ENCODE results near the gene BPIFB2.

The BPIFB2 gene

DNA sequence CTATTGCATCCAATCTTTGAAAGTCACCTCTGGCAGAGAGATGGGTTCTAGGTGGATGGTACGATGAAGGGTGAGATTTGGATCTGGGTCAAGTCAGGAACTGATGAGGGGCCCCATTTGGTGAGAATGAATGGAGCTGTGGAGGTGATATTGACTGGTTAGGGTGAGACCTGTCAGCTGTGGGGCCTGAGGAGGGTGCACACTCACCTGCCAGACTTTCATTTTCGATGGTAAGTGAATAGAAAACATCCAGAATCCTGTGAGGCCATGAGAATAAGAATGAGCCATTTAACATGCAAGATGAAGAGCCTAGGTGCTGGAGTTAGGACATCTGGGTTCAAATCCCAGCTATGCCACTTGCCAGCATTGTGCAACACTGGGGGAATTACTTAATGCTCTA, 10.1 kb upstream of the BPIFB2 start:
- H3K4me1 Mint-ChIP-seq (ENCODE audit: low read depth in 2 of 2), result peaks cover 4 to 6% of the 10 kb centered on the region in 2 donors
- H3K27me3 Mint-ChIP-seq, result no peaks in the 10 kb centered on the region
- ATAC-seq (replicated peaks), result no peak
- H3K36me3 Mint-ChIP-seq (ENCODE audit: insufficient read depth), result no peaks in the 10 kb centered on the region
- DNase-seq, result no peak
- H3K4me3 Mint-ChIP-seq, result no peak overlapping the region
- H3K9me3 Mint-ChIP-seq, result no peaks in the 10 kb centered on the region
- H3K27ac Mint-ChIP-seq, result no peak overlapping the region

DNA sequence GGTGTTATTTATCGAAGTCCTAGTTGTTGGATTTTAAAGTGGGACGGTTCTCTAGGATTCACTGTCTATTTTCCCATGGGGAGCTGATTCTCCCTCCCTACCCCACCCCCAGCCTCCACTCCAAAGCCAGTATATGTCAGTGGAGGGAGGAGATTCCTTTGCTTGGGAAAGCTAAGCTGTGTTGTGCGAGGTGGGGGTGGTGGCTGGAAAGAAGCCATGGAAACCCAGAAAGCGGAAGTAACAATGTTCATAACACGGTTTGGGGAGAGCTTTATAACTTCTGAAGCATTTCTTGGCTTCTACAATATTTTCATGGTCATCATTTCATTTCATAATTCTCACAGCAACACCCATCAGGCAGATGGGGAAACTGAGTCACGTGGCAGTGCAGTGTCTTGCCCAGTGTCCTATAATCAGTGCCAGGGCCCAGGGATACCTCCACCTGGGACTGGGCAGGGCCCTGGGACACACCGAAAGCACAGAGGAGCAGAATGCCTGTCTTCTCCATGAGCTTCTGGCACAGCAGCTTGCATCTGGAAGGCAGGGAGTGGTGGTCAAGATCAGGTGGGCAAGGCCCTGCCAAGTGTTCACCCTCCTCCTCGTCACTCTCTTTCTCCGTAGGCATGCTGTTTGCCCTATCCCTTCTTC, 7.8 kb upstream of the BPIFB2 start:
- no peaks in the 10 kb centered on the region for H3K36me3 Mint-ChIP-seq (ENCODE audit: insufficient read depth)
- peaks cover 6 to 7% of the 10 kb centered on the region in 2 donors for H3K4me1 Mint-ChIP-seq (ENCODE audit: low read depth in 2 of 2)
- ATAC-seq (replicated peaks) (no peak), DNase-seq (no peak)
- no peak overlapping the region for H3K4me3 Mint-ChIP-seq
- no peaks in the 10 kb centered on the region for H3K9me3 Mint-ChIP-seq
- H3K27me3 Mint-ChIP-seq, result no peaks in the 10 kb centered on the region
- peak overlapping the region in 1 of 2 donors; percentile 36 for H3K27ac Mint-ChIP-seq

DNA sequence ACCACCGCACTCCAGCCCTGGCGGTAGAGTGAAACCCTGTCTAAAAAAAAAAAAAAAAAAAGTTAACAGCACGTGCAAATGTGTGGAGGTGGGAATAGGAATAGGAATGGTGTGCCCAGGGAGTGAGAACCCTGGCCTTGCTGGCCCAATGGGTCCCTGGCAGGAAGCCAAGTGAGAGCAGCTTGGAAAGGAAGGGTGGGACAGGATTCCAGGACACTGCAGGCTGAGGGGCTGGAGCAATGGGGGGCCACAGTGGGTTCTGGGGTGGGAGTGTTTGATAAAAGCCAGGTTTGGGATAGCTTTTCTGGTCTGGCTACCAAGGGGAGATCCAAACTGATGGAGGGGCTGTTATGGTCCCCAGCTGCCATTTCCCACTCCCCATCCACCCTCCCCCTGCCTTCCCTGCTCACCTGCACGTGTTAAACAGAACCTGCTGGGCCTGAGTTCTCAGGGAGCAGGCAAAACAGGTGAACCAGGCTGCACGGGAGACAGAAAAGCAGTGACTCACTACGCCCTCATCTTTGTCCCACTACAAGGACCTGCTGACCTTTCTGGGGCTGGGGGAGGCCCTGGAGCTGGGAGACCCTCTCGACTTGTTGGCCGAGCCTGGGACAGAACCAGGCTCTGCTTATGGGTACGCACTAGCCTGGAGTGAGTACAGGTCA, 6.6 kb upstream of the BPIFB2 start:
- Mint-ChIP-seq H3K27ac (peak overlapping the region in 1 of 2 donors; percentile 18), H3K4me1 (ENCODE audit: low read depth in 2 of 2) (peaks cover 8 to 11% of the 10 kb centered on the region in 2 donors), H3K27me3 (no peaks in the 10 kb centered on the region), H3K9me3 (peaks cover 3 to 6% of the 10 kb centered on the region in 2 donors), H3K4me3 (no peak overlapping the region), H3K36me3 (ENCODE audit: insufficient read depth) (no peaks in the 10 kb centered on the region)
- ATAC-seq (replicated peaks) (no peak), DNase-seq (no peak)

DNA sequence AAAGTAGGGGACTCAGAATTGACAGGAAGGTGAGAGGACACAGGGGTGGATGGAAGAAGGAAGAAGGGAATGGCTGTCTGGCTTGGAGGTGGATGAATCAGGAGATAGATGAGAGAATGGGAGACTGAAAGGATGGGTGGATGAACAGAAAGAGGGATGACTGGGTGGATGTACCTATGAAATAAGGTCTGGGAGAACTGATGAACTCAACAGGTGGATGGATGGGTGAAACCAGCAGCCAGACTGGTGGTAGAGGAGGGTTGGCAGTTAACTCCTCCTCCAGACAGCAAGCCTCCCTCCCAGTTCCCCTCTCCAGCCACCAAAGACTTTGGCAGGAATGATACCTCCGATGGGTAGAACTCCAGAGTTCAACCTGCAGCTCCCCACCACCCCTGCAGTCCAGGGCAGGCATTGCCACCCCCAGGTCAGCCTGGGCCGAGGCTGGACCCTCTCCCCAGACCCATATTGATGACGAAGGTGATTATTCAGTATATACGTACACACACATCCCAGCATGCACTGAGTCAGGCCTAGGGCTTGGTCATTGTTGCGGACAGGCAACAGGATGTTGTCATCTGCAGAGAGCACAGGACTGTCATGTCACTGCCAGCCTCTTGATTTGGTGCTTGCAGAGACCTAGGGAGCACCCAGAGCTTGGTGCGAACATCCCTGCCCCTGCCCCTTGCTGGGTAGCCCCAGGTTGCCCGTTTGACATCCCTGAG, 5.3 kb upstream of the BPIFB2 start:
- H3K27ac Mint-ChIP-seq, result peak overlapping the region in 1 of 2 donors; percentile 3

DNA sequence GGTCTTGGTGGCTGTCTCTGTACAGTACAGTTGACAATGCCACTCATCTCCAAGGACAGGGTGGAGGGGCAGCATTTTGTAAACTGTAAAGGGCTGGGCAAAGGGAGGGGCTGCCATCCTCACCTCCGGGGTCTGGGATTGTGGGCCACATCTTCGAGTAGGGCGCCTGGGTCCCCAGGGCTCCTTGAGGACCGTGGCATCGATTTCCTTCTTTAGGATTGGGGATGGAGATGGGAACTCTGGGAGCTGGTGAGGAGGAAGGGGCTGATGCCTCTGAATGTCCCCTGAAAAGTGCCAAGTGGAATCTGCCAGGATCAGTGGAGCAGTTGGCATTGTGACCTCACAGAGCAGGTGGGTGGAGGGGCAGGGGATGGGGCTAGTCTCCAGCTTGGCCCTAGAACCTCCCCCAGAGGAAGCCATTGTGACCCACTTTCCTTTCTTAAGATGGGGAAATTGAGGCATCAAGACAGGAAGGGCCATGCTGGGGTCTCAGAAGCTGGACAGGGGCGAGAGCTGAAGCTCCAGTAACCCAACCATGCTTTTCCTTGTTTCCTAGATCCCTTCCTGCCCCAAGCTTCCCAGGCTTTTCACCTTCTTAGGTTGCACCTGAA, 3.3 kb upstream of the BPIFB2 start, which contains the start of gene SUN5:
Gene SUN5, minus strand, starts transcription at position 293 of the 611 bp plus-strand sequence. Its CDS starts 93 bp downstream, at position 200.
- no peak for DNase-seq
- no peak within 1 kb of the TSS for H3K27ac Mint-ChIP-seq
- no peaks in the 10 kb centered on the region for H3K36me3 Mint-ChIP-seq (ENCODE audit: insufficient read depth)
- no peak within 1 kb of the TSS for H3K4me3 Mint-ChIP-seq
- no peaks in the 10 kb centered on the region for H3K27me3 Mint-ChIP-seq
- no peak for ATAC-seq (replicated peaks)
- H3K4me1 Mint-ChIP-seq (ENCODE audit: low read depth in 2 of 2), result peaks cover 3 to 8% of the 10 kb centered on the region in 2 donors
- H3K9me3 Mint-ChIP-seq, result peaks cover 3 to 6% of the 10 kb centered on the region in 2 donors

More for the DNA sequence above, 5.3 kb upstream of the BPIFB2 start:
- H3K36me3 Mint-ChIP-seq (ENCODE audit: insufficient read depth), result no peaks in the 10 kb centered on the region
- DNase-seq (no peak), ATAC-seq (replicated peaks) (no peak)
- no peak overlapping the region for H3K4me3 Mint-ChIP-seq
- no peaks in the 10 kb centered on the region for H3K27me3 Mint-ChIP-seq
- peaks cover 8 to 10% of the 10 kb centered on the region in 2 donors for H3K4me1 Mint-ChIP-seq (ENCODE audit: low read depth in 2 of 2)
- H3K9me3 Mint-ChIP-seq, result peaks cover 3 to 6% of the 10 kb centered on the region in 2 donors

DNA sequence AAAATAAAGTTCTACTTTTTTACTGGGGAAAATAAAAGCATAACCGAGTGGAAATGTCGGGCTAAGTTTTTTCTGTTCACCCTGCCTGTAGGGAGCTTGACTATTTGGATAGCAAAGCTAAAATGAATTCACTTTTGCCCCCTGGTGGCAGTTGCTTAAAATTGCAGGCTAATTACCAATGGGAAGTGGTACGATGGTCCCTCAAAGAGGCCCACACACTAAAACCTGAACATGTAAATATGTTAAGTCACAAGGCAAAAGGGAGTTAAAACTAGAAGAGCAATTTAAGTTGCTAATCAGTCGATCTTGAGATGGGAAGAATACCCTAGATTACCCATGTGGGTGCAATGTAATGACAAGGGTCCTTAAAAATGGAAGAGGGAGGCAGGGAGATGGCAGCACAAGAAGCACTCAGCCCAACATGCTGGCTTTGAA, 2.4 kb upstream of the BPIFB2 start:
- DNase-seq (peak; percentile 12 to 25 (median 17)), ATAC-seq (replicated peaks) (peak; percentile 32)
- Mint-ChIP-seq H3K4me1 (ENCODE audit: low read depth in 2 of 2) (peaks cover 3 to 8% of the 10 kb centered on the region in 2 donors), H3K27me3 (peaks cover 0 to under 1% of the 10 kb centered on the region in 2 donors), H3K9me3 (peaks cover 3 to 6% of the 10 kb centered on the region in 2 donors), H3K4me3 (no peak overlapping the region), H3K27ac (no peak overlapping the region), H3K36me3 (ENCODE audit: insufficient read depth) (no peaks in the 10 kb centered on the region)

DNA sequence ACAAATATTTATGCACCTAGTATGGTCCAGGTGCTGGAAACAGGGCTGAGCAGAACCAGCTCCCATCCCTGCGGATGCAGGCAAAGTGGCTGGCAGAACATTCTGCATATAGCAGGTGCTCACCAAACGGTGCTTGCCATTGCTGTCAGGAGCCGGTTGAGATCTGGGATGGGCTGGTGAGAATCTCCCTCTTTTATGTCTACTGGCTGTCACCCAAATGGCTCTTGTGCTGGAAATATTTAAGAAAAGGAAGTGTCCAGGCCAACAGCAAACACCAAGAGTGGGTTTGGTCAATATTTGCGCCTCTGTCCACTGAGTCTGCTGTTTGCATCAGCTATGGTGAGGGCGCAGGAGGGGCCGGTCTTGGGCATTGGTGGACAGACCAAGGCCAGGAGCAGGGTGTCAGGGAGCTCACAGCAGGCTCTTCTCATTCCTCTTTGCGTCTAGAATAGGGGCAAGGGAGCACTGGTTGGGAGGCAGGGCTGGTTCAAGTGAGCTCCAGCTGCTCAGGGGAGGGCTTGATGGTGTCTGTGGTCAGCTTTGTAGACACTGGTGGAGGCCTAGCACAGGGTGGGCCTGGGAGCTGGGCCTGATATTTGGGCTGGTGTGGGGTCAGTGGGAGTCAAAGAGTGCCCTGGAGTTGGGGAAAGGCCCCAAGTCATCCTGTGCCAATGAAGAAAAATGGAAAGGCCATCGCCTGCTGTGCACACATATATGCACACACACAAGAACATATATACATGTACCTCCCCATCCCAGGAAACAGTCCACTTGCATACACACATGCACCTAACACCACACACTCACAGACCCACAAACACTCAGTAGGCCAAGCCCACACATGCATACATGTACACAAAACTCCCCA, 1.4 kb upstream of the BPIFB2 start:
- no peaks in the 10 kb centered on the region for H3K36me3 Mint-ChIP-seq (ENCODE audit: insufficient read depth)
- peaks cover 0 to 10% of the 10 kb centered on the region in 2 donors for H3K27me3 Mint-ChIP-seq
- H3K9me3 Mint-ChIP-seq, result peaks cover 3 to 6% of the 10 kb centered on the region in 2 donors
- no peak overlapping the region for H3K27ac Mint-ChIP-seq
- H3K4me3 Mint-ChIP-seq, result no peak overlapping the region
- no peak for ATAC-seq (replicated peaks)
- DNase-seq, result no peak
- H3K4me1 Mint-ChIP-seq (ENCODE audit: low read depth in 2 of 2), result peaks cover 3 to 8% of the 10 kb centered on the region in 2 donors

DNA sequence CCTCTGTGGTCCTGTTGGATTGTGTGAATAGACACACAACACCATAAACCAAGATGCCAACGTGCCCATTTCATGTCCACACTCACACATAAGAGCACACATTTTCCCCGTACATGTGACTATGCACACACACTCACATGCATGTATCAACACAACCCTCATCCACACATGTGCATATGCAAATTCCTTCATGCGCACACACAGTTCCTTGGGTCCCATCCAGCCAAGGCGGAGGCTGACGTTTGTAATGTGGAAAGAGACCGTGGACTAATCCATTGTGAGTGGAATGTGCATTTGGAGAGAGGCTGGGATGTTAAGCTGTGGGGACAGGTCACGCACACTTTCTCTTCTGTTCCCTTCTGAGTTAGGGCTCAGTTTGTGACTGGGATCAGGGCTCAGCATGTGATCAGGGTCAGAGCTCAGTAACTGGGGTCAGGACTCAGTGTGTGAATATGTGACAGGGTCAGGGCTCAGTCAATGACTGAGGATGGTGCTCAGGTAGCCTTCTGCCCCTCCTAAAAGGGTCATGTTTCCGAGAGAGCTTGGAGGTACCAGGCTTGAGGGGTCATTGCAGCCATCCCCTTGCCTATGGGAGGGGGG, 628 bp upstream of the BPIFB2 start:
- no peak overlapping the region for H3K27ac Mint-ChIP-seq
- H3K36me3 Mint-ChIP-seq (ENCODE audit: insufficient read depth), result no peaks in the 10 kb centered on the region
- DNase-seq, result no peak
- peaks cover 0 to 10% of the 10 kb centered on the region in 2 donors for H3K27me3 Mint-ChIP-seq
- ATAC-seq (replicated peaks), result no peak
- H3K9me3 Mint-ChIP-seq, result peaks cover 3 to 6% of the 10 kb centered on the region in 2 donors
- peaks cover 3 to 7% of the 10 kb centered on the region in 2 donors for H3K4me1 Mint-ChIP-seq (ENCODE audit: low read depth in 2 of 2)
- no peak overlapping the region for H3K4me3 Mint-ChIP-seq

DNA sequence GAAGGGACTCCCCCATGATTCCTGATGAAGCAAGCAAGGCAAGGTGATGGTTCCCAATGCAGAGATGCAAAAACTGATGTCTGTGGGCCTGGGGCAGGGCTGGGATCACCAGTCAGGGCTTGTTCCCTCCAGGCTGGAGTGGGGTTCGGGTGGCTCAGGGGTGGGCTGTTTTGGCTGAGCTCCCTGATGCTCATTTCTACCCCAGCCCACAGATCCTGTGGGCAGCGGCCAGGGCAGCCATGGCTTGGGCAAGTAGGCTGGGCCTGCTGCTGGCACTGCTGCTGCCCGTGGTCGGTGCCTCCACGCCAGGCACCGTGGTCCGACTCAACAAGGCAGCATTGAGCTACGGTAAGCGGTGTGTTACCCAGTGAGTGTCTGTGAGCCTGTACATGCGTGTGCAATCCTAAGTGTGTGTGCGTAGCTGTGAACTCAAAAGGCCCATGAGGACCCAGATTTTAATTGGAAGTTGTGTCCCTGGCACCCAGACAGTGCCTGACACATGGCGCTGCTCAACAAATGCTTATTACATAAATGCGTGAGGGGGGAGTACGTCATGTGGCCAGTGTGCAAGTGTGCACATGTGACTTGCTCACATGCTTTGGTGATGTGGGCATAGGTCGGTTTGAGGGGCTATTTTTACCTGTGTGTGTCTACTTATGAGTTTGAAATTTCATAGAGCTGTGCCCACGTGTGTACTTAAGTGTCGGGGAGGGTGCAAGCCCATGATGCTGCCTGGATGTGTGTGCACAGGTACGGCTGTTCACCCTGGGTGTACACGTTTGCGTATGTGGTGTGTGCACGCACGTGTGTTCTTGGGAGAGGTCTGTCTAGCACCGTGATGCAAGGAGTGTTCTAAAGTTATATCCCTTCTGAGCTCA, 1.1 kb downstream of the BPIFB2 start:
- Mint-ChIP-seq H3K36me3 (ENCODE audit: insufficient read depth) (no peaks in the 10 kb centered on the region), H3K4me3 (no peak overlapping the region), H3K27ac (peak overlapping the region in 1 of 2 donors; percentile 22), H3K9me3 (peaks cover 3 to 6% of the 10 kb centered on the region in 2 donors), H3K4me1 (ENCODE audit: low read depth in 2 of 2) (peaks cover 3 to 6% of the 10 kb centered on the region in 2 donors), H3K27me3 (peaks cover 0 to 10% of the 10 kb centered on the region in 2 donors)
- ATAC-seq (replicated peaks) (no peak), DNase-seq (no peak)

DNA sequence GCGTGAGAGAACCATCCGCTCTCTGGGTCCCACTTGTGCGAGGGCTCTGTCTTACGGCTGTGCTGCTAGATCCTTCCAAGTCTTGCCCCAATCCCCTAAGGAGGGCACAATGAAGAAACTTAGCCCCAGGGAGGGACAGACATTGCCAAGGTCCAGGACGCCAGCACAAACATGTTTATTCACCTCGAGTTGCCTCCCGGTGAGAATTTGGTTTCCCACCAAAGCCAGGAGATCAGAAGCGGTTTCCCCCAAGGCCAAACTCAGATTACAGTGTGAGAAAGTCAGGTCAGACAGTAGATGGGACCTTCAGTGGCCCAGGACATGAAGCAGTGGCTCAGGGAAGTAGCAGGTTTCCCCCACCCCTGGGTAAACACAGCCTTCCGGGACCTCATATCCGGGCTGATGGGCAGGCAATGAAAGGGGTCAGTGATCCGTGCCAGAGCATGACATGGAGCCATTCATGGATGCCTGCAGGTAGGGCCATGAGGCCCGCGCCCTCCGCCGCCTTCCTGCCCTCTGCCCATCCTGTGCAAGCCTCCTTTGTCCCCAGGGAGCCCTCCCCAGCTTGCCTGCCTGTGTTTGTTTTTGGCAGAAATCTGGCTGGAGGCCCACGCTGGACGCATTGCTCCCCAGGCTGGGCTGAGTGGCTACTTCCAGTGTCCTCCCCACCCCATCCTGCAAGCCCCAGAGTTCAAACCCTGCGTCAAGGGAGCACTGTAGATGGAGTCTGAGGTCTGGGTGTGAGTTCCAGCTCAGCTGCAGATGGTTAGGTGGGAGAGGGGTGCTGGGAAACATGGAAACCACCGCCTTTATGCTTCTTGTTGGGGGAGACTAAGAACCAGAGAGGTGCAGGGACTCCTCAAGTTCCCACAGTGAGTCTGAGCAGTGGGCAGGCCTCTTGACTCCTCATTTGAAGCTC, 2.0 kb downstream of the BPIFB2 start:
- H3K4me1 Mint-ChIP-seq (ENCODE audit: low read depth in 2 of 2), result peaks cover 3% of the 10 kb centered on the region in 2 donors
- no peaks in the 10 kb centered on the region for H3K36me3 Mint-ChIP-seq (ENCODE audit: insufficient read depth)
- peaks cover 3 to 6% of the 10 kb centered on the region in 2 donors for H3K9me3 Mint-ChIP-seq
- no peak for ATAC-seq (replicated peaks)
- H3K27ac Mint-ChIP-seq, result peak overlapping the region in 1 of 2 donors; percentile 22
- H3K27me3 Mint-ChIP-seq, result peaks cover 0 to 10% of the 10 kb centered on the region in 2 donors
- no peak overlapping the region for H3K4me3 Mint-ChIP-seq
- DNase-seq, result no peak

DNA sequence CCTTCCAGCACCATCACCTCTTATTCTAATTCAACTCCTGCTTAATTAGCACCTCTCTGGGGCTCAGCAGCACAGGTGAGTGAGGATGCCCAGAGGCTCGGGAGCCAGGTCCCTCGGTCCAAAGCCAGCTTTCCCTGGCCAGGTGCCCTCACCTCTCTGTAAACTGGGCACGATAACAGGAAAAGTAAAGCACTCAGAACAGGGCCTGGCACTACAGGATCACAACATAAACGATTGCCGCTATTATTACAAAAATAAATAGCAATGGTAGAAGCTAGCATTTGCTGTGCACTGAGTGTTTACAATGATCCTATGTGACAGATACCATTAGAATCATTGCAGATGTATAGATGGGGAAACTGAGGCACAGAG, 2.6 kb downstream of the BPIFB2 start:
- ATAC-seq (replicated peaks), result no peak
- H3K27ac Mint-ChIP-seq, result peak overlapping the region in 1 of 2 donors; percentile 44

More for the DNA sequence above, 2.6 kb downstream of the BPIFB2 start:
- Mint-ChIP-seq H3K9me3 (peaks cover 3 to 4% of the 10 kb centered on the region in 2 donors), H3K4me3 (no peak overlapping the region), H3K36me3 (ENCODE audit: insufficient read depth) (no peaks in the 10 kb centered on the region), H3K4me1 (ENCODE audit: low read depth in 2 of 2) (peaks cover 2 to 3% of the 10 kb centered on the region in 2 donors), H3K27me3 (peaks cover under 1 to 10% of the 10 kb centered on the region in 2 donors)
- no peak for DNase-seq
